GM20431 (cell line): ENCODE results near the gene SCG5.
"Not testable (repeated sequence)": the region's sequence is repeated elsewhere in the genome, so short reads cannot be mapped to it uniquely, and the experiment has no call there.

Experiments
- in situ Hi-C: fragments of 300-500 bp; cut with MseI, MboI; formaldehyde crosslinking; loops from one replicate; pipeline ENCODE4 v1.15.0; 2020; ENCODE audit warnings: low sequenced_read_pairs; ENCODE audit not compliant: unreplicated experiment

SCG5 gene

GRCh38 chr15:32641517-32642059 is at the start of gene SCG5:
Gene SCG5 (plus strand): TSS chr15:32641710. CDS start chr15:32643593, 1,883 bp downstream.
- in situ Hi-C loops: no loop called here

- in situ Hi-C loops: not testable (repeated sequence)
Observed at GRCh38 chr15:32593151-32593550, 48.4 kb upstream of the SCG5 start, which contains the start of gene GOLGA8N. Gene GOLGA8N (plus strand): TSS chr15:32593456.

DNA sequence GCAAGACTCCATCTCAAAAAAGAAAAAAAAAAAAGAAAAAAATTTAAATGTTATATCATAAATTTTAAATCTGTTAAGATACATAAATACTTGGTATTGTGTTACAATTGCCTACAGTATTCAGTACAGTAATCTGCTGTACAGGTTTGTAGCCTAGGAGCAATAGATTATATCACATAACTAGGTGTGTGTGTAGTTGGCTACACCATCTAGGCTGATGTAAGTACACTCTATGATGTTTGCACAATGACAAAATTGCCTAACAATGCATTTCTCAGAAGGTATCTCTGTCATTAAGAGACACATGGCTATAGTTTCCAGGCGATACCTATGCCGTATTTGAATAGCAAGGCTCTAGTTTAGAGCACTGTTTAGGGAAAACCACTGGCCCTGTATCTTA is 32.0 kb upstream of the SCG5 start:
- in situ Hi-C loops: not testable (repeated sequence)

GRCh38 chr15:32610719-32611118 is 30.8 kb upstream of the SCG5 start:
- in situ Hi-C loops: not testable (repeated sequence)

DNA sequence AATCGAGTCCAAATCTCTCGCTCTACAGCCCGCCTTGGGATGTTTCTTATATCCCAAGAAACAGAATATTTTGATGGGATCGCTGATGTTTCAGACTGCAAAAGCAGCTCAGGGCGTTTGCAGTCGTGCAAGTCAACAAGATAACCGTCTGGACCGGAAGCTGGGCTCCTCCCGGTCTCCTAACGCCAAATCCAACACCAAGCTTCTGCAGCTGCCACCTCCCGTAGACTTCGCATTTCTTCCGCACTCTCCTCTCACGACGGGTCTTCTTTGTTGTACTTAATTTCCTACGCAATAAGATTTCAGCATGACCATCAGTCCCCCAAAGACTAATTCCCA is 26.8 kb upstream of the SCG5 start:
- in situ Hi-C loops: not testable (repeated sequence)

GRCh38 chr15:32615051-32615870 is 26.2 kb upstream of the SCG5 start, which contains the start of gene ARHGAP11A:
Gene ARHGAP11A (plus strand): TSS chr15:32615504. CDS start chr15:32616212, 708 bp downstream.
- in situ Hi-C loops: not testable (repeated sequence)

GRCh38 chr15:32615871-32616426 is 25.6 kb upstream of the SCG5 start:
- in situ Hi-C loops: not testable (repeated sequence)

GRCh38 chr15:32636410-32636809 is 5.1 kb upstream of the SCG5 start:
- in situ Hi-C loops: no loop called here

- in situ Hi-C loops: no loop called here
Observed at GRCh38 chr15:32636908-32637567, 4.5 kb upstream of the SCG5 start.

- in situ Hi-C loops: no loop called here
Observed at GRCh38 chr15:32637704-32638103, 3.8 kb upstream of the SCG5 start.

- in situ Hi-C loops: no loop called here
Observed at GRCh38 chr15:32642667-32643435, 1.3 kb downstream of the SCG5 start.

DNA sequence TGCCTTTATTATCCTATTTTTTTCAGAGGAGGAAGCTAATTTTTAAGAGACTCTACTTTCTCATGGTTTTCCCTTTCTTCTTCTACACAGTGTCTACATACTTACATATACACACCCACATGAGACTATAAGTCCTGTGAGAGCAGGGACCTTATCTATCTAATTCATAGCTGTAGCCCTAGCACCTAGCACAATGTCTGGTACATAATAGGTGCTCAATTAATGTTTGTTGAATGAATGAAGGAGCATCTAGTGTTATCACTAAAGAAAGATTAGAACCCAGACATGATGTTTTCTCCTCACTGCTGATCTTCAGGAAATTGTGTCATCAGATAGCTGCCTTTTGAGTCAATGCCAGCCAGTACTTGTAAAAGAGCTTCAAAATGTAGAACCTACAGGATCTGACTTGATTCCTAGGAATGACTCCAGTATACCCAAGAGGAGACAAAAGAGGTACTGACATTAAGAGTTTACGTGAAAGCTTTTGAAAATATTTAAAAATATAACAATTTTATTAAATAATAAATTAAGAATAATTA is 2.5 kb downstream of the SCG5 start:
- in situ Hi-C loops: no loop called here

DNA sequence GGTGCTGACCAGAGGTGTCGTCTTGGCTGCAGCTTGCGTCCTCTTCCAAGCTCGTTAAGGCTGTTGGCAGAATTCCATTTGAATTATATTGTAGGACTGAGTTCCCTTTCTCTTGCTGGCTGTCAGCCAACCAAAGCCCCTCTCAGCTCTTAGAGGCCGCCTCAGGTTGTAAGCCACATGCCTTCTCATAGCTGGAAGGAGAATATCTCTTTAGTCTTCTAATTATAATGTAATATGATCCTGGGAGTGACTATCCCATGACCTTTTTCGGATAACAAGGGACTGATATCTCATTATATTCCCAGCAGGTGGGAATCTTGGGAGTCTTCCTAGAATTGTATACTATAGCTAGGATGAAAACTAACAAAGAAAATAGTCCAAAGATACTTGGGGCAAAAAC is 4.8 kb downstream of the SCG5 start:
- in situ Hi-C loops: no loop called here

DNA sequence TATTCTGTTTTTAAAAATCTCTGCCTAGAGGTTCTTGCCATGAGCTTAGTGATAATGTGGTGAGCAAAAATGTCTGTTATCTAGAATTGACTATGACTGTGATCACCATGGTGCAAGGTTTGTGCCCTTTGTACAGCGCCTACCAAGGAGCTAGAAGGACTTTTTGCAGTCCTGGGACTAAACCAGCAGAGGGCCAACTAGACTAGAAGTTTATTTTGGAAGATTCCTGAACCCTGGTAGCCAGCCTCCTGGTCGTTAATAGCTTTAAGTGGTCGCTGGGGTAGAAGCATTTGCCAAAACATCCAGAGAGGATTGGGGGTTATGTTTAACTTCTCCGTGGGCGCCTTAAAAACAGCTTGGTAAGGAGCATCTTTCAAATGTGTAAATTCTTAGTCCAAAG is 7.8 kb downstream of the SCG5 start:
- in situ Hi-C loops: no loop called here

GRCh38 chr15:32651229-32651837 is 9.8 kb downstream of the SCG5 start:
- in situ Hi-C loops: loop anchor here (25.0 kb wide), 2 partner anchors 186 to 336 kb away; no protein-coding TSS in a partner anchor

DNA sequence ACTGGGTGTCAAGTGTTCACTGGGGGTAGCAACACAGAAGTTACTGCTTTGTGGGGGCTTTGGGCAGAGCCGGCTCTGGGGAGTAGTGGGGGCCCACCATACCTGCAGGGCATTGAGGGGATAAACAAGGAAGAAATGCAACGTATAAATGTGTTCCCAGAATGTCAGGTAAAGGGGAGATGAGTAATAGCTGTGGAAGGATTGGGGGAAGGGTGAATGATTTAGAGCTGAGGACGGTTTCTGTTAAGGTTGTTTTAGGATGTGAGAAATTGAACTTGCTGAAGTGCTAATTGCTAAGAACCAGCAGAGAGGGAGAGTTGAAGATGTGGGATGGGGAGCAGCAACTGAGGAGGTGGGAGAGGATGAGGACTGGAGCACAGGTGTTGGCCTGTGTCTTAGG is 10.7 kb downstream of the SCG5 start:
- in situ Hi-C loops: loop anchor here (25.0 kb wide), 2 partner anchors 185 to 335 kb away; no protein-coding TSS in a partner anchor

DNA sequence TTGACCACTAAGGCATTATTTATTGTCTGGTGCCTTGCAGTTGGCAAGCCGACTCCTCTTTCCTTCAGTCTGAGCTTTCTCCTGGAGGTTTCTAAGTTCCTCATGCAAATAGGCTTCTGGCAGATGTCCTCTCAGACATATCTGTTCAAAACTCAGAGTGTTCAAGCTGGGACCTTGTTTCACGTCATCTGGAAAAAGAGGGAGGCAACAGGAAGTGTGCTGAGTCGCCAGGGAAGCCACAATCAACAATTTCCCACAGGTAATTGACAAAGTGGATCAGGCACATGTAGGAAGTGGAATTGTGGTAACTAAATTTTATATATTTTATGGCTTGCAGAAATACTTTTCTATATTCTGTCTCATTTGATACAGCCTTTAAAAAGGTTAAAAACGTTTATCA is 14.6 kb downstream of the SCG5 start:
- in situ Hi-C loops: loop anchor here (25.0 kb wide), 2 partner anchors 181 to 331 kb away; no protein-coding TSS in a partner anchor

DNA sequence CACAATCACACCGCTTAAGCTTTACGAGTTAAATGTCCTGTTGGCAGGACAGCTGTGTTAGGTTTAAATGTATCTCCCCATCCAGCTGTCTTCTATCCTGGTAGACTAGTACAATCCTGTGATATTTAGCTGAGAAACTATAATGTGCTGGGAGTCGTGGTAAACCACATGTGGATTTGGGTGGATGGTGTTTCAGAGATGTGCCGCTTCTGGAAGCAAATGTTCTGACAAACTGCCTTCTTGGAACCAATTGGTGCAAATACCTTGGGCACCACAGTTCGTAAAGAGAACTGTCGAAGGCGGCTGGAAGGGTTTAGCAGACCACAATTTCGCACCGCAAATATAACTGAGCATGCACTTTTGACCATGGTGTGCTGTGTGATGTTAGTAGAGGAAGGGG is 15.0 kb downstream of the SCG5 start:
- in situ Hi-C loops: loop anchor here (25.0 kb wide), 2 partner anchors 181 to 331 kb away; no protein-coding TSS in a partner anchor
